Astrocyte (in vitro differentiated cells and primary cell): Measurements from ENCODE around the gene C16orf96. TPM values are rescaled to one million over a fixed set of nuclear protein-coding genes. Genes with fewer than 3 reads are reported as not detected.

ENCODE experiments used
- DNase-seq: peaks from one replicate; pipeline ENCODE4 v3.0.0-alpha.2; 2010; ENCODE audit warnings: low read depth
- FAIRE-seq: peaks from 2 replicates; lab custom pipeline; 2011; peaks lifted over from hg19 to GRCh38; lab: Jason Lieb, UNC
- H2AFZ ChIP-seq: 2 replicates; pipeline ENCODE4 v1.6.0; 2012; ENCODE audit warnings: low read depth, low read length, inconsistent platforms
- H3K27ac ChIP-seq: 2 replicates; pipeline ENCODE4 v1.5.1; 2011; ENCODE audit warnings: low read depth, low read length, inconsistent platforms
- H3K27me3 ChIP-seq: 2 replicates; pipeline ENCODE4 v1.6.0; 2011; ENCODE audit warnings: low read length, inconsistent platforms; ENCODE audit not compliant: insufficient read depth
- H3K36me3 ChIP-seq: 2 replicates; pipeline ENCODE4 v1.5.1; 2011; ENCODE audit warnings: low read length, inconsistent platforms; ENCODE audit not compliant: insufficient read depth
- H3K4me1 ChIP-seq: 2 replicates; pipeline ENCODE4 v1.5.1; 2011; ENCODE audit warnings: low read length, inconsistent platforms; ENCODE audit not compliant: insufficient read depth
- H3K4me2 ChIP-seq: 2 replicates; pipeline ENCODE4 v1.6.0; 2012; ENCODE audit warnings: low read length, inconsistent platforms
- H3K4me3 ChIP-seq: 2 replicates; pipeline ENCODE4 v1.5.1; 2011; ENCODE audit warnings: low read depth, mild to moderate bottlenecking, low read length, inconsistent platforms; ENCODE audit not compliant: insufficient read depth
- H3K79me2 ChIP-seq: 2 replicates; pipeline ENCODE4 v1.6.0; 2012; ENCODE audit warnings: mild to moderate bottlenecking, low read length, inconsistent platforms; ENCODE audit not compliant: insufficient read depth
- H3K9ac ChIP-seq: 2 replicates; pipeline ENCODE4 v1.6.0; 2012; ENCODE audit warnings: mild to moderate bottlenecking, low read length, inconsistent platforms
- H3K9me3 ChIP-seq: 2 replicates; pipeline ENCODE4 v1.5.1; 2012; ENCODE audit warnings: low read depth, mild to moderate bottlenecking, low read length, inconsistent platforms; ENCODE audit not compliant: insufficient read depth
- H4K20me1 ChIP-seq: 2 replicates; pipeline ENCODE4 v1.6.0; 2012; ENCODE audit warnings: low read length, inconsistent platforms; ENCODE audit not compliant: insufficient read depth
- H3K27ac Mint-ChIP-seq: one replicate; pipeline ENCODE4 v1.8.0; 2021; ENCODE audit warnings: mild to moderate bottlenecking, mixed read lengths; ENCODE audit not compliant: unreplicated experiment
- H3K27me3 Mint-ChIP-seq: one replicate; pipeline ENCODE4 v1.8.0; 2021; ENCODE audit warnings: low read depth, mixed read lengths; ENCODE audit not compliant: unreplicated experiment
- H3K36me3 Mint-ChIP-seq: one replicate; pipeline ENCODE4 v1.8.0; 2021; ENCODE audit warnings: low read depth, mixed read lengths; ENCODE audit not compliant: unreplicated experiment
- H3K4me1 Mint-ChIP-seq: one replicate; pipeline ENCODE4 v1.8.0; 2021; ENCODE audit warnings: low read depth, mixed read lengths; ENCODE audit not compliant: unreplicated experiment
- H3K4me3 Mint-ChIP-seq: one replicate; pipeline ENCODE4 v1.8.0; 2021; ENCODE audit warnings: mild to moderate bottlenecking, moderate library complexity, mixed read lengths; ENCODE audit not compliant: unreplicated experiment
- H3K9me3 Mint-ChIP-seq: one replicate; pipeline ENCODE4 v1.8.0; 2021; ENCODE audit warnings: mild to moderate bottlenecking, mixed read lengths; ENCODE audit not compliant: unreplicated experiment
- CTCF ChIP-seq: IDR thresholded peaks from 2 replicates; pipeline ENCODE4 v1.5.1; 2011; ENCODE audit warnings: low read depth, mild to moderate bottlenecking, inconsistent platforms, low read length, moderate library complexity; ENCODE audit not compliant: insufficient read depth
- EZH2 ChIP-seq: IDR thresholded peaks from 2 replicates; pipeline ENCODE4 v1.6.1; 2012; ENCODE audit warnings: mild to moderate bottlenecking, low read length, inconsistent platforms; ENCODE audit not compliant: insufficient read depth
- total RNA-seq: library from RNA; stranded (reverse); gene quantifications from 2 replicates; pipeline ENCODE4 v1.2.1, GENCODE V29; 2021

Gene C16orf96
- total RNA-seq, 1 donor from 2014 or later: 0.20 TPM

DNA sequence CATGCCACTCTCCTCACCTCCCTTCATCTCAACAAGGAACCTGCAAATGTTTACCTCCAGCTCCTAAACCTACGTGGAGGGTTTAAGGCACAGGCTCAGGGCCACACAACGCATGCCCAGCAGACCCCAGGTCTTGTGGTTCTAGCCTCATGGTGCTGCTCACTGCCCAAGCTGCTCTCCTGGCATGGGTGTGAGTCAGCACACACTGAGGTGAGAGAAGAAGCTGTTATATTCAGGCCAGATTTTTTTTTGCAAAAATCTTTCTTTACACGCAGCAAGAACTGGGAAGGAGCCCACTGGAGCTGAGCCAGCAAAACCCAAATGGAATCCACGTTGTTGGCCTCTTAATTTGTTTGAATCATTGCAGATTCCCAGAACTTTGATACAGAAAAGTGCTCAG, 5.5 kb upstream of the C16orf96 start:
- Mint-ChIP-seq H3K36me3 (no peaks in the 10 kb centered on the region), H3K4me3 (no peak overlapping the region), H3K27ac (no peak overlapping the region), H3K4me1 (no peaks in the 10 kb centered on the region), H3K27me3 (peaks cover 24% of the 10 kb centered on the region), H3K9me3 (no peaks in the 10 kb centered on the region)
- Histone ChIP-seq H3K27me3 (peaks cover 12% of the 10 kb centered on the region), H3K9ac (no peak overlapping the region), H2AFZ (no peak overlapping the region), H3K4me3 (no peak overlapping the region), H4K20me1 (no peaks in the 10 kb centered on the region), H3K9me3 (no peaks in the 10 kb centered on the region), H3K79me2 (no peaks in the 10 kb centered on the region), H3K36me3 (no peaks in the 10 kb centered on the region), H3K27ac (no peak overlapping the region), H3K4me1 (no peaks in the 10 kb centered on the region), H3K4me2 (no peak overlapping the region)
- no peak for DNase-seq
- TF ChIP-seq CTCF: no peak
- no peak for TF ChIP-seq EZH2
- no peak for FAIRE-seq

- DNase-seq: no peak
- Histone ChIP-seq H3K9ac (no peak overlapping the region), H3K4me3 (no peak overlapping the region), H3K79me2 (no peaks in the 10 kb centered on the region), H2AFZ (no peak overlapping the region), H4K20me1 (no peaks in the 10 kb centered on the region), H3K36me3 (no peaks in the 10 kb centered on the region), H3K4me2 (no peak overlapping the region), H3K27ac (no peak overlapping the region), H3K4me1 (no peaks in the 10 kb centered on the region), H3K27me3 (peaks cover 12% of the 10 kb centered on the region), H3K9me3 (no peaks in the 10 kb centered on the region)
- Mint-ChIP-seq H3K27ac (no peak overlapping the region), H3K9me3 (no peaks in the 10 kb centered on the region), H3K4me1 (no peaks in the 10 kb centered on the region), H3K36me3 (peaks cover 1% of the 10 kb centered on the region), H3K4me3 (no peak overlapping the region), H3K27me3 (peaks cover 25% of the 10 kb centered on the region)
- FAIRE-seq: no peak
- TF ChIP-seq CTCF (no peak), EZH2 (no peak)
Observed at GRCh38 chr16:4552541-4552940, 3.6 kb upstream of the C16orf96 start.

DNA sequence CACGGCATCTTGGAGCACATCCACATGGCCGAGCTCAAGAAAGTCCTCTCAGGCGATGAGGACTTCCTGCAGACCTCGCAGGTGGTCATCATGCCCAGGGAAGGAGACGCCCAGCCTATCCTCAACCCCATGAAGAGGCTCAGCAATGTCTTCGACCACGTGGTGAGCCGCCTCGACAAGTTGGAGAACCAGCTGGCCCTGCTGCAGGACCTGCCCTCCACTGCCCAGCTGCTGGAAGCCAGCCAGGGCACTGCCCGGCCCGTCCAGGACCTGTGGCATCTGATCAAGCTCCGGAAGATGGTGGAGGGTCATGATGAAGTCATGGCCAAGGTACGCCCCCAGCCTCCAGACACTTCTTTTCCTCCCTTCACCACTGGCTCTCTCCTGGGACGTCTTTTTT, 440 bp downstream of the C16orf96 start:
- Histone ChIP-seq H3K79me2 (no peaks in the 10 kb centered on the region), H3K27me3 (peaks cover 12% of the 10 kb centered on the region), H3K9ac (no peak overlapping the region), H3K9me3 (no peaks in the 10 kb centered on the region), H3K4me1 (no peaks in the 10 kb centered on the region), H3K4me3 (no peak overlapping the region), H3K36me3 (no peaks in the 10 kb centered on the region), H3K4me2 (no peak overlapping the region), H3K27ac (no peak overlapping the region), H2AFZ (no peak overlapping the region), H4K20me1 (no peaks in the 10 kb centered on the region)
- H3K27ac Mint-ChIP-seq: no peak overlapping the region
- FAIRE-seq (no peak), DNase-seq (no peak)
- H3K9me3 Mint-ChIP-seq: no peaks in the 10 kb centered on the region
- no peaks in the 10 kb centered on the region for H3K4me1 Mint-ChIP-seq
- TF ChIP-seq CTCF (no peak), EZH2 (no peak)
- peaks cover 18% of the 10 kb centered on the region for H3K27me3 Mint-ChIP-seq
- H3K36me3 Mint-ChIP-seq: peaks cover 1% of the 10 kb centered on the region
- H3K4me3 Mint-ChIP-seq: no peak overlapping the region
